ENCODE data around the gene ANKH. TPM values are rescaled to one million over a fixed set of nuclear protein-coding genes. Genes with fewer than 3 reads are reported as not detected.
"Not testable (repeated sequence)": the region's sequence is repeated elsewhere in the genome, so short reads cannot be mapped to it uniquely, and the experiment has no call there.

The ANKH gene
- total and polyA plus RNA-seq, 4 donors = 9.3 to 57.1 (median 37.4) TPM

DNA sequence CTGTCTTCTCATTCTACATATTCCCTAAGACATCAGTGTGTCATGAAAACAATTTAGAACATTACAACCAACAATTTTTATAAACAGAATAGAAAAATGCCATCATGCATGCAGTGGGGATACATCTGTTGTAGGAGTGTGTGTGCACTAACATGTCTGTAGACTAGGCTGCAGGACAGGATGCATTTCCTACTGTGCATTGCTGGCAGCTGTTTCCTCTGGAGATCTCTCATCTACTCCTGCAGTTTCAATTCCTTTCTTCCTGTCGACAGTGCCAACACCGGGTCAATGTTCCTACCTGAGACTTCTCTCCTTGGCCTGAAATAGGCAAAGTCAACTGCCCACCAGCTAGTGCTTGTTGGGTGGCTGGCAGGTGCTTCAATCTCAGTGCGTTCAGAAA, 69.8 kb downstream of the ANKH start:
- Histone ChIP-seq H3K4me3 (ENCODE audit: low read depth in 1 of 3, low read length in 3 of 3) (no peak overlapping the region), H3K27ac (ENCODE audit: low read depth in 1 of 2, low read length in 2 of 2) (no peak overlapping the region), H3K4me1 (ENCODE audit: control insufficient read depth in 4 of 4, insufficient read depth in 4 of 4, low read length in 3 of 4) (no peaks in the 10 kb centered on the region), H3K36me3 (ENCODE audit: control insufficient read depth in 4 of 4, insufficient read depth in 3 of 4, low read depth in 1 of 4, low read length in 3 of 4) (peaks cover 0 to 3% (median 0%) of the 10 kb centered on the region in 4 donors), H3K9ac (ENCODE audit: low read depth in 1 of 2, low read length in 2 of 2) (no peak overlapping the region), H3K9me3 (ENCODE audit: control insufficient read depth in 4 of 4, low read length in 3 of 4) (no peaks in the 10 kb centered on the region), H3K27me3 (ENCODE audit: control insufficient read depth in 4 of 4, insufficient read depth in 4 of 4, low read length in 3 of 4) (no peaks in the 10 kb centered on the region)
- no peak for TF ChIP-seq RAD21 (IDR thresholded peaks at IDR 0.05)
- no peak for TF ChIP-seq HNF4G (IDR thresholded peaks at IDR 0.05)
- no peak for TF ChIP-seq HNF4A (conservative IDR thresholded peaks at IDR 0.05)
- TF ChIP-seq, protein P1, sequence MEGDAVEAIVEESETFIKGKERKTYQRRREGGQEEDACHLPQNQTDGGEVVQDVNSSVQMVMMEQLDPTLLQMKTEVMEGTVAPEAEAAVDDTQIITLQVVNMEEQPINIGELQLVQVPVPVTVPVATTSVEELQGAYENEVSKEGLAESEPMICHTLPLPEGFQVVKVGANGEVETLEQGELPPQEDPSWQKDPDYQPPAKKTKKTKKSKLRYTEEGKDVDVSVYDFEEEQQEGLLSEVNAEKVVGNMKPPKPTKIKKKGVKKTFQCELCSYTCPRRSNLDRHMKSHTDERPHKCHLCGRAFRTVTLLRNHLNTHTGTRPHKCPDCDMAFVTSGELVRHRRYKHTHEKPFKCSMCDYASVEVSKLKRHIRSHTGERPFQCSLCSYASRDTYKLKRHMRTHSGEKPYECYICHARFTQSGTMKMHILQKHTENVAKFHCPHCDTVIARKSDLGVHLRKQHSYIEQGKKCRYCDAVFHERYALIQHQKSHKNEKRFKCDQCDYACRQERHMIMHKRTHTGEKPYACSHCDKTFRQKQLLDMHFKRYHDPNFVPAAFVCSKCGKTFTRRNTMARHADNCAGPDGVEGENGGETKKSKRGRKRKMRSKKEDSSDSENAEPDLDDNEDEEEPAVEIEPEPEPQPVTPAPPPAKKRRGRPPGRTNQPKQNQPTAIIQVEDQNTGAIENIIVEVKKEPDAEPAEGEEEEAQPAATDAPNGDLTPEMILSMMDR (IDR thresholded peaks at IDR 0.05; ENCODE audit: low read depth, low read length, missing input control) = no peak
- TF ChIP-seq EGR1 (IDR thresholded peaks at IDR 0.05; ENCODE audit: low read depth in 2 of 2) = no peak
- no peak for TF ChIP-seq FOXA2 (IDR thresholded peaks at IDR 0.05)
- no peak for TF ChIP-seq YY1 (IDR thresholded peaks at IDR 0.05)
- no peak for TF ChIP-seq GABPA (IDR thresholded peaks at IDR 0.05 in 1 of 2, conservative IDR thresholded peaks at IDR 0.05 in 1 of 2)
- no peak for TF ChIP-seq NR2F2 (IDR thresholded peaks at IDR 0.05)
- TF ChIP-seq, protein P2, sequence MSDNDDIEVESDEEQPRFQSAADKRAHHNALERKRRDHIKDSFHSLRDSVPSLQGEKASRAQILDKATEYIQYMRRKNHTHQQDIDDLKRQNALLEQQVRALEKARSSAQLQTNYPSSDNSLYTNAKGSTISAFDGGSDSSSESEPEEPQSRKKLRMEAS (IDR thresholded peaks at IDR 0.05) = no peak
- TF ChIP-seq, protein P3, sequence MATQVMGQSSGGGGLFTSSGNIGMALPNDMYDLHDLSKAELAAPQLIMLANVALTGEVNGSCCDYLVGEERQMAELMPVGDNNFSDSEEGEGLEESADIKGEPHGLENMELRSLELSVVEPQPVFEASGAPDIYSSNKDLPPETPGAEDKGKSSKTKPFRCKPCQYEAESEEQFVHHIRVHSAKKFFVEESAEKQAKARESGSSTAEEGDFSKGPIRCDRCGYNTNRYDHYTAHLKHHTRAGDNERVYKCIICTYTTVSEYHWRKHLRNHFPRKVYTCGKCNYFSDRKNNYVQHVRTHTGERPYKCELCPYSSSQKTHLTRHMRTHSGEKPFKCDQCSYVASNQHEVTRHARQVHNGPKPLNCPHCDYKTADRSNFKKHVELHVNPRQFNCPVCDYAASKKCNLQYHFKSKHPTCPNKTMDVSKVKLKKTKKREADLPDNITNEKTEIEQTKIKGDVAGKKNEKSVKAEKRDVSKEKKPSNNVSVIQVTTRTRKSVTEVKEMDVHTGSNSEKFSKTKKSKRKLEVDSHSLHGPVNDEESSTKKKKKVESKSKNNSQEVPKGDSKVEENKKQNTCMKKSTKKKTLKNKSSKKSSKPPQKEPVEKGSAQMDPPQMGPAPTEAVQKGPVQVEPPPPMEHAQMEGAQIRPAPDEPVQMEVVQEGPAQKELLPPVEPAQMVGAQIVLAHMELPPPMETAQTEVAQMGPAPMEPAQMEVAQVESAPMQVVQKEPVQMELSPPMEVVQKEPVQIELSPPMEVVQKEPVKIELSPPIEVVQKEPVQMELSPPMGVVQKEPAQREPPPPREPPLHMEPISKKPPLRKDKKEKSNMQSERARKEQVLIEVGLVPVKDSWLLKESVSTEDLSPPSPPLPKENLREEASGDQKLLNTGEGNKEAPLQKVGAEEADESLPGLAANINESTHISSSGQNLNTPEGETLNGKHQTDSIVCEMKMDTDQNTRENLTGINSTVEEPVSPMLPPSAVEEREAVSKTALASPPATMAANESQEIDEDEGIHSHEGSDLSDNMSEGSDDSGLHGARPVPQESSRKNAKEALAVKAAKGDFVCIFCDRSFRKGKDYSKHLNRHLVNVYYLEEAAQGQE (IDR thresholded peaks at IDR 0.05) = no peak
- TF ChIP-seq, protein P4, sequence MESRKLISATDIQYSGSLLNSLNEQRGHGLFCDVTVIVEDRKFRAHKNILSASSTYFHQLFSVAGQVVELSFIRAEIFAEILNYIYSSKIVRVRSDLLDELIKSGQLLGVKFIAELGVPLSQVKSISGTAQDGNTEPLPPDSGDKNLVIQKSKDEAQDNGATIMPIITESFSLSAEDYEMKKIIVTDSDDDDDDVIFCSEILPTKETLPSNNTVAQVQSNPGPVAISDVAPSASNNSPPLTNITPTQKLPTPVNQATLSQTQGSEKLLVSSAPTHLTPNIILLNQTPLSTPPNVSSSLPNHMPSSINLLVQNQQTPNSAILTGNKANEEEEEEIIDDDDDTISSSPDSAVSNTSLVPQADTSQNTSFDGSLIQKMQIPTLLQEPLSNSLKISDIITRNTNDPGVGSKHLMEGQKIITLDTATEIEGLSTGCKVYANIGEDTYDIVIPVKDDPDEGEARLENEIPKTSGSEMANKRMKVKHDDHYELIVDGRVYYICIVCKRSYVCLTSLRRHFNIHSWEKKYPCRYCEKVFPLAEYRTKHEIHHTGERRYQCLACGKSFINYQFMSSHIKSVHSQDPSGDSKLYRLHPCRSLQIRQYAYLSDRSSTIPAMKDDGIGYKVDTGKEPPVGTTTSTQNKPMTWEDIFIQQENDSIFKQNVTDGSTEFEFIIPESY (IDR thresholded peaks at IDR 0.05) = no peak
- no peak for TF ChIP-seq SP1 (IDR thresholded peaks at IDR 0.05)
- TF ChIP-seq TAF1 (conservative IDR thresholded peaks at IDR 0.05) = no peak
- TF ChIP-seq RXRA (IDR thresholded peaks at IDR 0.05) = no peak
- TF ChIP-seq FOXA1 (IDR thresholded peaks at IDR 0.05) = no peak
- no peak for TF ChIP-seq JUND (IDR thresholded peaks at IDR 0.05)
- no peak for DNase-seq (ENCODE audit: low spot score)
- 89% methylated on average over 3 of the region's 3 CpGs for WGBS

DNA sequence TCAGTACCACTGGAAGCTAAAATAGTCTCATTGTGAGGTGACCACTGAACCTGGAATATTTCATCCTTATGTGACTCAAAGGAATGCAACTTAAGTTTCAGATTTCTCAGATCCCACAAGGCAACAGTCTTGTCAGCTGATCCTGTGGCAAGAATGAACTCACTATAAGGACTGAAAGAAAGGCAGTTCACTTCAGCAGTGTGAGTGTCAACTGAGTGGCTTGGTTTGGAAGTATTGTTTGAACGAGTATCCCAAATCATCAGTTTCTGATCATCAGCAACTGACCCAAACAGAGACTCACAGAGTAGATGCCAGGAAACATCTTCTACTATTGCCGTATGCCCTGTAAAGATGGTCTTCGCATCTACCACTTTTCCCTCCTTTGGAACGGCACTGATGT, 74.2 kb downstream of the ANKH start:
- H3K9ac ChIP-seq (ENCODE audit: low read depth in 1 of 2, low read length in 2 of 2); H3K27me3 ChIP-seq (ENCODE audit: control insufficient read depth in 4 of 4, insufficient read depth in 4 of 4, low read length in 3 of 4); H3K9me3 ChIP-seq (ENCODE audit: control insufficient read depth in 4 of 4, low read length in 3 of 4); H3K4me3 ChIP-seq (ENCODE audit: low read depth in 1 of 3, low read length in 3 of 3); H3K36me3 ChIP-seq (ENCODE audit: control insufficient read depth in 4 of 4, insufficient read depth in 3 of 4, low read depth in 1 of 4, low read length in 3 of 4); H3K4me1 ChIP-seq (ENCODE audit: control insufficient read depth in 4 of 4, insufficient read depth in 4 of 4, low read length in 3 of 4); DNase-seq (ENCODE audit: low spot score); H3K27ac ChIP-seq (ENCODE audit: low read depth in 1 of 2, low read length in 2 of 2): not testable (repeated sequence)
- over 99% methylated on average over 4 of the region's 4 CpGs for whole genome bisulfite sequencing
